Activated T-helper 9 cell treated with anti-CD3 and anti-CD28 coated beads, Interleukin-2, amount 50 U/mL, for 16 hours (primary cell): ENCODE results near the gene RAB36.

Source experiments
- DNase-seq: peaks from one replicate; pipeline ENCODE4 v3.0.0-alpha.2; 2020; ENCODE audit warnings: low read depth

Gene RAB36, protein sequence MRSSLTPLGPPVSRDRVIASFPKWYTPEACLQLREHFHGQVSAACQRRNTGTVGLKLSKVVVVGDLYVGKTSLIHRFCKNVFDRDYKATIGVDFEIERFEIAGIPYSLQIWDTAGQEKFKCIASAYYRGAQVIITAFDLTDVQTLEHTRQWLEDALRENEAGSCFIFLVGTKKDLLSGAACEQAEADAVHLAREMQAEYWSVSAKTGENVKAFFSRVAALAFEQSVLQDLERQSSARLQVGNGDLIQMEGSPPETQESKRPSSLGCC

DNA sequence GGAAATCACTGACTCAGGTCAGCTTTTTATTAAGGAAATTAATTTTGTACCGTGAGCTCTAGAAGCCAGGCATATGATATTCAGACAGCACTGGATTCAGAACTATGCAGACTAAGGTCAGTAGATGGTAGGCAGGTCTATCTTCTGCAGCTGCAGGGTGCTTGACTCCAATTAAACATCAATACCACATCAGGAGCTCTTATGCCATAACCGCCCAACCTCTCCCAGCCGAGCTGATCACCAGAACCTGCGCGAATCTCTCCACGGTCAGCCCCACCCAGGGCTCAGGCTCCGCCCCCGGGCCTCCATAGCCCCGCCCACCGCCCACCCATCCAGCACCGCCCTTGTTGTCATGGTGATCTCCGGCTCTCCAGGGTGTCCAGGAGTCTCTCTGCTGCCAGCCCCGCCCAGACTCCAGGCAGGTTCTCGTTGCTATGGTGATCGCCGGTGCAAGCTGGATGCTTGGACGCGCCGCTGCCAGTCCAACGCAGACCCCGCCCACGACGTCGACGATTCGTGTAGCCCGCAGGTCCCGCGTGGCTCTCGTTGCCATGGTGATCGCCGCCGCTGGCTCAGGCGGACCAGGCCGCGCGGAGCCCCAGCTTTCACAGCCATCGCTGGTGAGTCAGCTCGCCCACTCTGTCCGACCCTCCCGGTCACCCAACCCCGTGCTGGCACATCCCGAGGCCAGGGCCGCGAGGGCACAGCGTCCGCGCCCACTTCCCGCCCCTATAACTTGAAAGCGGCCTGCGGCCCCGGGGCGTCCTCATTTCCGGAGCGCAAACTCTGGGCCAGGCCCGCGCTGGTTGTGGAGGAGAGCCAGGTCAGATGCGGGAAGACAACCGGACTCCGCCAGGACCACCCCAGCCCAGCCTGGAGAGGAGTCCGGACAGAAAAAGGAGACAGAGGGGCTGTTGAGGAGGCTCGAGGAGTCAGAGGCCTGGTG is at the start of gene RAB36:
Gene RAB36 (plus strand): TSS at position 546 of the 946 bp plus-strand sequence. CDS start 1,140 bp downstream, outside the sequence.
- DNase-seq = peak; percentile 80

DNA sequence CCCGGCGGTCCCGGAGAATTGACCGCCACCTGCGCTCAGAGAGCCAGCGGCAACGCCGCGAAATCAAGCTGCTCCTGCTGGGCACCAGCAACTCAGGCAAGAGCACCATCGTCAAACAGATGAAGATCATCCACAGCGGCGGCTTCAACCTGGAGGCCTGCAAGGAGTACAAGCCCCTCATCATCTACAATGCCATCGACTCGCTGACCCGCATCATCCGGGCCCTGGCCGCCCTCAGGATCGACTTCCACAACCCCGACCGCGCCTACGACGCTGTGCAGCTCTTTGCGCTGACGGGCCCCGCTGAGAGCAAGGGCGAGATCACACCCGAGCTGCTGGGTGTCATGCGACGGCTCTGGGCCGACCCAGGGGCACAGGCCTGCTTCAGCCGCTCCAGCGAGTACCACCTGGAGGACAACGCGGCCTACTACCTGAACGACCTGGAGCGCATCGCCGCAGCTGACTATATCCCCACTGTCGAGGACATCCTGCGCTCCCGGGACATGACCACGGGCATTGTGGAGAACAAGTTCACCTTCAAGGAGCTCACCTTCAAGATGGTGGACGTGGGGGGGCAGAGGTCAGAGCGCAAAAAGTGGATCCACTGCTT is 49.4 kb upstream of the RAB36 start:
- DNase-seq = no peak

DNA sequence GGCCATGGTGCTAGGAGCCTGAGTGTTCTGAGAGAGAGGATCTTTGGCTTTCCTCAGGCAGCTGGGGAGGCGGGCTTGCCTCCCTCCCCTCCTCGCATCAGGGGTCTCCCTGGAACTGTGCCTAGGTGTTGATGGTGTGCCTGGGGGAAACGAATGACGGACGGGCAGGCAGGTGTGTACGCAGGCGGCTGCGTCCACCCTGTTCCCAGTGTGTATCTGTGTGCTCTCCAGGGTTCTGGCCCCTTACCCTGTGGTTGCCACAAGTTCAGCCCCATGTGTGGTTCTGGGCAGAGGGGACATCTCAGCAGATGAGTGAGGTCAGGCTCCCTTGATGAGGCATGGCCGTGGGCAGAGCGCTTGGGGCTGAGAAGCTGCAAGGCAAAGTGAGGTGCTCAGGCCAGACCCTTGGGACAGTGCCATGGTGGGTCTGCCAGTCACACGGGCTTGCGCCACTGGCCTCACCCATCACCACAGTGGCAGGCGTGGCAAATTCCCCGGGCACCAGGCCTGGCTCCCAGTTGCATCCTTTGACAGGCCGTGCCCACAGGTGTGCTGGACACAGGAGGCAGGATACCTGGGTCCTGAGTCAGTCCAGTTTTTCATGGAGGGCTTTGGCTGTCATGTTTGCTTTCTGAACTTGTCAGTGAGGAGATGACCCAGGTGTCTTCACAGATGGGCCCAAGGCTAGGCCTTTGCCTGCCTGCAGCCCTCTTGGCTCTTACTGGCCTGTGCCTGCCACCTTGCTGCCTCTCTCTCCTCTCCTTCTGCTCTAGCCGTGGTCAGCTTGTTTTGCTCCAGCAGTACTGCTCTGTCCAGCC is 47.7 kb upstream of the RAB36 start:
- DNase-seq = no peak

DNA sequence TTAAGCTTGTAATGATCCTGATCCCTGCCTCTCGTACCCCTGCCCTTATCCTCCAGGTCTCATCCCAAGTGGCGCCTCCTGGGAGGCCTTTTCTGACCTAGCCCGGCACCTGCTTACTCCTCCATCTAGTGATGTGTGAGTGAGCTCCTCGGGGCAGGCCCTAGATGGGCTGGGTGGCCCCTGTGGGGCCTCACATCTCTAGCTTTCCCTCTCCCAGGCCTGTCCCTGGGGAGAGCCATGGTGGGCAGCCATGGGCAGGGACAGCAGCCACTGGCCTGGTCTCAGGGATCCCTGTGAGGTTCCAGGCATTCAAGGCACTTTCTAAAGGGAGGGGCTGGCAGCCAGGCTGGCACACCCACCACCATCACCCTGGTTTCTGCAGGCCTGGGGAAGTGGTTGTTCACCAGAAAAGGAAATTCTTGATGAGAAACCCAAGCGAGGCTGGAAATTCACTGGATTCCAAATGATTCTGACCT is 47.0 kb upstream of the RAB36 start:
- no peak for DNase-seq

DNA sequence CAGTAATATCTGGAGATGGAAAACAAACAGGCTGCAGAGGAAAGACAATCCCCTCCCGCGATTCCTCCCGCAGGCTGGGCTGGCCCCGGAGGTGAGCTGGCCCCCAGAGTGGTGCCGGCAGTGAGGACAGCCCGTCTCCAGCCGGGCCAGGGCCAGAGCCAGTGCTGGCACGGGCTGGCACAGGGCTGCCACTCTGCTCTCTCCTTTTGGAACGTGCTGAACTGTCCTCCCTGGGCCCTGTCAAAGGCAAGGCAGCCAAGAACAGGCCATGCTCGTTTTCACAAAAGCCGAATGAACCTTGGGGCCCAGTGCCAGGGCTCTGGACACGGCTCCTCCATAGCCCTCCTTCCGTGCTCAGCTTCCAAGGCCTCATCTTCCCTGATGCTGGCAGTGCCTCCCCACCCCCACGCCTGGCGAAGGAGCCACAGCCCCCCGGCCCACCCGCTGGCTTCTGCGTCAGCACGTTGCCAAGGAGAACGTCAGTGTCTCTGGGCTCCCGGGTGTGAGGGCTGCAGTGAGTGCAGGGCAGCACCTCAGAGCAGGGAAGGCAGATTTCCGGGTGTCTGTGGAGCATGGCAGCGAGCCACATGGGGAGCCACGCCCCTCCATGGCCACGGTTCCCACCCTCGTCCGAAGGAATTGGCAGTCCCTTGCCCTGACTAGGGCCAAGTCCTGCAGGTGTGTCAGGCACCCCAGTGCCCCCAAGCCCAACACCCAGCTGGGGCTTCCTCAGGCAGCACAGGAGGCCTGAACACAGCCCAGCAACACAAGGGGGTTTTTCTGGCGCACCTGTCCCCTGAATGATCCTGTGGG is 46.4 kb upstream of the RAB36 start:
- DNase-seq = no peak

DNA sequence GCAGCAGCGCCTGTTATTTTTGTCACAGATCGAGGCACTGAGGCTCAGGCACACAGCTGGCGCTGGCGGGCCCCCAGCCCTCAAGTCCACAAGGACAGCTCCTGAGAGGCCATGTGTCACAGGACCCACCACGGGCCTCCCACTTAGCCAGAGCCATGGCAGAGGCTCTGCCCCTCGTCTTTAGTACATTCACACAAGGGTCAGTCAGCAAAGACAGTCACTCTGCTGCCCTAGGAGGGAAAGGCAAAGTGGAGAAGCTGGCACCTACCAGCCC is 45.8 kb upstream of the RAB36 start:
- no peak for DNase-seq

DNA sequence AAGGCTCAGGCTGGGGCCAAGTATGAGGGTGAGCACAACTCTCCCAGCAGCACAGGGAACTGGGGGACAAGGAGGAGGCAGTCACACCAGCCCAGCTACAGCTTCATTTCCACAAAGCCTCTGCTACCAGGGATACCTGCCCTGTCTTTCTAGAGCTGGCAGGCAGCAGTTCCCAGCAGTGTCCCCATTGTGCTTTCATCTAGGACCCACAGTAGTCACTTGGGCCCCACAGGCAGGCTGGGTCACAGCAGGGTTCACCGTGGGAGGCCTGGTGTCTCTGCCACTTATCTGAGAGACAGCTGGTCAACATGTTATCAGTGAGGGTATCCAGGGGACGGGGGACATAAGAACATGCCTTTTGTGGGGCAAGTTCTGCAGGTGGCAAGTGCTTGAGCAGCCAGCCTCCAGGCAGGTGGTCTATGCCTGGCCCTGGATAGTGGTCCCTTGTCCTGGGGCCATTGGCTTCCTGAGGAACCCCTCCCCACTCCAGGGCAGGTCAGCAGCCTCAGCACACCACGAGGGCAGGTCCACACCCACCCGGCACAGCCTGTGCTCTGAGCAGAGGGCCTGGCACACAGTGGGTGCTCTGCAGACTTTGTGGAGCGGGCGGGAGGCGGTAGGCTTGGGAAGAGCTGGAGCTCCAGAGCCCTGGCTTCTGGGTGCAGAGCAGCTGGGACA is 45.0 kb upstream of the RAB36 start:
- no peak for DNase-seq

DNA sequence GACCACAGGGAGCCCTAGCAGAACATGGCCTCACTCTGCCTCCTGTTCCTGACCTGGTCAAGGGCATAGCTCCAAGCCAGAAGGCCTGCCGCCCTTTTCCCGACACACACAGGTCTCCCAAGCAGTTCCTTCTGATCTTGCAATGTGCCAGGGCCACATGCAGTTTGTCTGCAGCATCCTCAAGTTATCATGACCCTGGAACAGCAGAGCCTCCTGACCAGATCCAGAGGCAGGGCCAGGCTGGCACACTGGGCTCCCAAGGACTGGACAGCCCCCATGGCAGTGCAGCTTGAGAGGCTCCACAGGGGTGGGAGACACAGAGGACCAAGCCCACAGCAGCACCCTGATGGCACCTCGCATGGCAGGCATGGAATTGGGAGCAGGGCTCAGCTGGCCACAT is 43.8 kb upstream of the RAB36 start:
- DNase-seq = no peak

DNA sequence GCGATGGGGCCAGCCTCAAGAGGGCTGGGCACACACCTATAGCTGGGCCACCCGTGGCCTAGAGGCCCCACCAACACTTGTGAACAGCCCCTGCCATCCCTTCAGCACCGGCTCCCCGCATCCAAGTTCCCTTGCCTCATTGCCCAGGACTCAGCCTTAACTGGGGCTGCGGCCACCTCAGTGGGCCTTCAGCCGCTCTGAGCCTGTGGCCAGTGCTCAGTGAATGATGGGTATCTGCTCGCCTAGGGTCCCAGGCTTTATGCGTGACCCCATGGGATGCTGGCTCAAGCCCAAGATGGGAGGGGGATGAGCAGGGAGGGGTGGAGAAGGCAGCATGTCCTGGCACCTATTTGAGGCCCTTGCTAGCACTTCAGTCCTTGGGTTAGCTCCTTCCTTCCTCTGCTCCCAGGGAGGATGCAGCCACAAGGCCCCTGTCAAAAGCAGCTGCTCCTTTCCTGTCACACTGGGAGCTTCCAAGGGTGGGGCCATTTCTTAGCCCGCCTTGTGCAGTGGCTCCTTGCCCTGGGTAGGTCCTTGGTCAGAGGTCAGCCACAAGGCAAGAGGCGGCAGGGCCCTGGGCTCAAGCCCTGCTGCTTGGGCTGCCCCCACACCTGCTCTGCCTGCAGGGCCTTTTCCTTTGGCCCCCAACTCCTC is 43.1 kb upstream of the RAB36 start:
- no peak for DNase-seq

DNA sequence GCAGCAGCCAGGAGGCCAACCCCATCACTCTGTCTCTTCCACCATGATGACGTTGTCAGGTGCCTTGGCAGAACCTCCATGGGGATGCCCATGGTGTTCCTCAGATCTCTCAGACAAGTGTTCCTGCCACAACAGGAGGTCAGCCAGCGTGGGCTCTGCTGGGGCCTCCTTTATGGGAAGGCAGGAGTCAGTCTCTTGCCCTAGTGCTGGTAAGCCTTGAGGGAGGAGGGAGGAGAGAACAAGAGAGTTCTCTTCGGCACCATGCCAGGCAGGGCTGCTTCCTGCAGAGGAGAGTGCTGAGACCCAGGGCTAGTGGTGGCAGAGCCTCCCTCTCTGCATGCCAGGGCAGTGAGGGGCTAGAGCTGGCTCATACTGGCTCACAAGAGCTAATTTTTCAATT is 42.5 kb upstream of the RAB36 start:
- no peak for DNase-seq

DNA sequence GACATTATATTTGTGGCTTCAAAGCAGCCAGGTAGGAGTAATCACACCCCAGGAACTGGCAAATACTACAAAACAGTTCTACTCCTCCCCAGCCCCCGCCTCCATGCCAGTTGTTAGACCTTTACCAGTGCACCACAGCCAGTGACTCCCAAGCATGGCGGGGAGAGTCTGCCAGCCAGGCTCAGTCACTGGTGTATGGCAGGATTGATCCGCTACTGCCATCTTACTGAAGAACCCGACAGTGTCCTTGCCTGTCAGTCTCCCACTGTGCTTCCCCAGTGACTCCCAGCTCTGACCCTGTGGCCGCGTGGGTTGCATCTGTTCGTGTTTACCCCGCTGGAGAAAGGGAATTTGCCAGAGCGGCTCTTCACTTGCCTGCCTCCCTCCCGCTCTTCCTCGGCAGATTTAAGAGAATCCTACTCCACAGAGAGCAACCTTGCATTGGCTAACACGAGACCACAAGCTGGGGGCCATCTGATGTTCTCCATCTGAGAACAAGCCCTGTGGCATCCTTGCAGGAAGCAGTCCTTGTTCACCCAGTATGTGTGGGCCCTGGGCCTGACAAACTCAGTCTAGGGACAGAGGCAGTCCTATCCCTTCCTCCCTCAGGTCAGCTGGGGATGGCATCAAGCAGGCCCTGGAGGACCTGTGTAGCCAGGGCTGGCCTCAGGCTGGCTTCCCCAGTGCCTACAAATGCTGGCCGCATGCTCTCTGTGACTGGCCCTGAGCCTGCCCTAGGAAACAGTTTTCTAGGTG is 41.9 kb upstream of the RAB36 start:
- DNase-seq = no peak

DNA sequence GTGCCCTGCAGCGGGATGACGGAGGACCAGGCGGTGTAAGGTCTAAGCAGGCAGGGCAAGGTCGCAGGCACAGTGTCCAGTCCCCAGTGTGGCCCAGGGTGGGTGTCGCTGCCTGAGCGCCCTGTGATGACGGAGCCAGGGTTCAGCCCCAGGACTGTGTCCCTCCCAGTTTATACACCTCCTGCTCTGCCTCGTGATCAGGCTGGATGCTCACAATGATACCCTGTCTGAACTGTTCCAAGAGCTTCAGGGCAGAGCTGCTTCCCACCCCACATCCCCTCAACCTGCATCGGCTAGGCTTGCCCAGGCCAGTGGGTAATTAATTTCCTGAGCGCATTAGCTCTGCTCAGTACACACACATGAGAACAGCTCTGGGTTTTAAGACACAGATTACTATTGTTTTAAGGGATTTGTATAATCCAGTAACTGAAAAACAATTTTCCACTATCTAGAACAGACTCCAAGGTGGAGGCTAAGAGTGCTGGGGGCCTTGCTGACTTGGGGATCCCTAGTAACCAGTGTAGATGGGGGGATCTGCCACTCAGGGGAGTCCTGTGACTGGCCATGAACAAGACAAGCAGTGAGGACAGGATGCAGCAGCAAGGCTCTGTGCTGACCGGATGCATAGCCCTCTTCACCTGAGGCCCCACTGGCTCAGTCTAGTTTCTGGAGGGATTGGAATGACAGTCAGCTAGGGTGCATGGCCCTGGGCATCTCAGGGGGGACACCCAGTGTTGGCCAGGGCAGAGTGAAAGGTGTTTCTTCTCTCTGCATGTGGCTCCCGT is 40.9 kb upstream of the RAB36 start:
- no peak for DNase-seq

DNA sequence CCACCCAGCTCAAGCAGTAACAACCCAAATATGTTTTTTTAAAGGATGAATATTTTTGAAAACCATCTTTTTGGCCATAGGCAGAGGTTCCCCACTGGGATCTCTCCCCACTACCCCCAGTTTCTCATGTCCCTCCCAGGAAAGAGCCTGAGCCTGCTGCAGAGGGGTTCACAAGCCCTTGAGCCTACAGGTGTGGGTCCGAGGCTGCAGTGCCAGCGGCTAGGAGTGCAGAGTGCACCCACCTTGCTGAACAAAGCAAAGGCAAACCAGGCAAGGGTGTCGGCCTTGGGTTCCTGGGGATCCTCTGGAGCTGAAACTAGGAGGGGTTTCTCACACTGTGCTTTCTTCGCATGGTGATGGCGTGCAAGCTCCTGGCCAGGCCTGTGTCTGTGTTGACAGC is 40.0 kb upstream of the RAB36 start:
- no peak for DNase-seq

DNA sequence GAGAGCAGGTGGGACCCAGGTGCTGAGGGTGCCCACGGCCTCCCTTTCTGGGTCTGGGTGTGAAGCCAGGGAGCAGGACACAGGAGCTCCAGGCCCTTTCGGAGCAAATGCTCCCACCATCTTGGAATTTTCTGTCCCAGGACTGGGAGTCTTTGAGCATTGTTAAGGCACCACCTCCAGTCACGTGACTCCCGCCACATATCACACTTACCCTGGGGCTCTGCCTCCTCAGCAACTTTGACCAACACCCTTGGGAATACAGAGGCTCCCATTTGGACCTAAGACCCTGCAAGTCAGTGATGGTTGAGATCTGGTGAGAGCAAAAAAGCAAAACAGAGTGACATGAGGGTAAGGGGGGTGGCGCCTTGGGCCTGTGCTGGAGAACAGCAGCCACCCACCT is 39.4 kb upstream of the RAB36 start:
- DNase-seq = no peak

DNA sequence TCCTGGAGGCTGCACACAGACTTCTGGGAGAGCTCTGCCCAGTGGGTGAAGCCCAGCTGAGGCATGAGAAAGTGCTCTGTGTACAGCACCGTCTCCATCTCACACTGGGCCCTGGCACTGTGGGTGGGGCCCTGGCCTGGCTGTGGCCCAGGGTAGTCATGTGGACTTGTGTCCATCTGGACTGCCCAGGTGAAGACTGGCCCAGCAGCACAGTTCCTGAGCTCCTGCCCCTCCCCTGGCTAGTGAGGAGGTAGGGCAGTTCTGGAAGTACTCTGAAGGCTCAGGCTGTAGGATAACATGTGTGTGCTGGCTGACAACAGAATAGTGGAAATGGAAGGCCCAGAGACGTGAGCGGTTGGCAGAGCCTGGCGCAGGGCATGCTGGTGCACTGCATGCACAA is 38.9 kb upstream of the RAB36 start:
- DNase-seq = no peak

DNA sequence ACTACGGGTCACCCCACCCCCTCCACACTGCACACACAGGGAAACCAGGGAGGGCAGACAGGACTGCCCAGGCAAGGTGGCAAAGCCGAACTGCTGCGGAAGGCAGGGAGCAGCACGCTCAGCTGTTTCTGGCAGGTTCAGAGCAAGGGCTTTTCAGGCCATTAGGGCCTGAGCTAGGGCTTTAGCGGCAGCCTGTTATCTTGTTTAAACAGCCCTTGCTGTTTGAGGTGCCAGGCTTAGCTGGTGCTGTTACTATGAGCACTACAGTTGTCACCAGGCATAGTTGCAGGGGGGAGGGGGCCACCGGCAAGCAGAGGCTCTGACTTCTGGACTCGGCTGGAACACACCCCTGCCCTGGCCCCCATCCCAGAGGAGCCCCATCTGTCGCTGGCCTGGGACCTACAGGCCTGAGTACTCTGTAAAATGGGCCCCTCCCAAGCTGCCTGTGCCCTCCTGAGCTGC is 38.3 kb upstream of the RAB36 start:
- no peak for DNase-seq

DNA sequence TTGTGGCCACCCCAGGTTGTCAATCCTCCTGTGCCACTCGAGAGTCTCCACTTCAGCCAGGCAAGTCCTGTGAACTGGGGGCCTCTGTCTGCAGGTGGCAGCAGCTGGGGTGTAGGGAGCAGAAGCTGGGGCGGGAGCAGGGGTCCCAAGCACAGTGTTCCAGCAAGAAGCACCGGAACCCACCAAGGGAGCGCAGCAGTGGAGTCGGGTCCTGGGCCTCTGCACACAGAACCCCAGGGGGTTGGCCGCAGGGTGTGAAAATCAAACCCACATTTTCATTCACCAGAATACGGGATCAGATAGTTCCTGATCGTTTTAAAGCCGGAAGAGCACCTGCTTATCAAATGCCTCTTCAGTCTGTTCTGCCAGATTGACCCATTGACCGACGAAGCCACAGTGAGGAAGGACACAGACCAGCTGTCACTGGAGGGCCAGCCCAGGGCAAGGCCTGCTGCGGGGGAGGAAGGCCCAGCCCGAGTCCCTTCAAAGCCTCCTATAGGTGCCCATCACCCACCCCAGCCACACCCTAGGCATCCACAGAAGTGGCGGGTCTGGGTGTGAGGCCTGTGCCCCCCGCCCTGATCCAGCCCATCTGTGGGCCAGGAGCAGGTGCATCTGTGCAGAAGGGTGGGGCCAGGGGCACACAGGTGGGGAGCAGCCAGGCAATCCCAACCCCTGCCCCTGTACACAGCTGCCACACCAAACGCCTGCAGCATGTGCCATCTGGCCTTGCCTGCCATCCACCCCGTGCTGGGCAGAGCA is 37.6 kb upstream of the RAB36 start:
- no peak for DNase-seq
